ENCODE results near the gene ZBTB5.
"Not testable (repeated sequence)": the region's sequence is repeated elsewhere in the genome, so short reads cannot be mapped to it uniquely, and the experiment has no call there.

Gene ZBTB5

GRCh38 chr9:37465249-37466036 is at the start of gene ZBTB5:
TSS of gene ZBTB5 (minus strand) at chr9:37465450. CDS start at chr9:37442551, 22,899 bp downstream.
- peak; percentile 97 for DNase-seq

GRCh38 chr9:37514999-37515398 is 49.7 kb upstream of the ZBTB5 start:
- no peak for DNase-seq

- not testable (repeated sequence) for DNase-seq
Measured at GRCh38 chr9:37514415-37514814, 49.2 kb upstream of the ZBTB5 start.

- DNase-seq: no peak
Measured at GRCh38 chr9:37512437-37512836, 47.2 kb upstream of the ZBTB5 start.

- DNase-seq: no peak
Measured at GRCh38 chr9:37511016-37512010, 46.1 kb upstream of the ZBTB5 start.

GRCh38 chr9:37510053-37510452 is 44.8 kb upstream of the ZBTB5 start:
- DNase-seq: not testable (repeated sequence)

- no peak for DNase-seq
Measured at GRCh38 chr9:37509536-37509935, 44.3 kb upstream of the ZBTB5 start.

- no peak for DNase-seq
Measured at GRCh38 chr9:37508834-37509206, 43.6 kb upstream of the ZBTB5 start.

- no peak for DNase-seq
Measured at GRCh38 chr9:37508135-37508833, 43.0 kb upstream of the ZBTB5 start.

GRCh38 chr9:37507566-37508134 is 42.4 kb upstream of the ZBTB5 start:
- DNase-seq: no peak

- DNase-seq: no peak
Measured at GRCh38 chr9:37504605-37505004, 39.4 kb upstream of the ZBTB5 start.

GRCh38 chr9:37503736-37504135 is 38.5 kb upstream of the ZBTB5 start:
- DNase-seq: no peak

- DNase-seq: no peak
Measured at GRCh38 chr9:37501957-37502596, 36.8 kb upstream of the ZBTB5 start.

- DNase-seq: no peak
Measured at GRCh38 chr9:37499297-37499696, 34.0 kb upstream of the ZBTB5 start.

- DNase-seq: no peak
Measured at GRCh38 chr9:37498457-37498856, 33.2 kb upstream of the ZBTB5 start.

GRCh38 chr9:37497320-37497719 is 32.1 kb upstream of the ZBTB5 start:
- DNase-seq: no peak

GRCh38 chr9:37496020-37496419 is 30.8 kb upstream of the ZBTB5 start:
- no peak for DNase-seq

- no peak for DNase-seq
Measured at GRCh38 chr9:37495571-37495970, 30.3 kb upstream of the ZBTB5 start.

GRCh38 chr9:37491939-37492338 is 26.7 kb upstream of the ZBTB5 start:
- no peak for DNase-seq

GRCh38 chr9:37486616-37487548 is 21.6 kb upstream of the ZBTB5 start:
- DNase-seq: no peak

GRCh38 chr9:37486256-37486615 is 21.0 kb upstream of the ZBTB5 start:
- no peak for DNase-seq

Data from NCI-H2107 (cell line).